Caco-2 (cell line): Measurements from ENCODE around the gene FMNL3. TPM values are rescaled to one million over a fixed set of nuclear protein-coding genes. Genes with fewer than 3 reads are reported as not detected.

Experiments
- BruUV-seq: library from RNA; stranded (reverse); fragments of 400-500 nt; replicated peaks from 2 replicates; lab custom pipeline; 2021; lab: Mats Ljungman, UMichigan
- CTCF ChIA-PET: fragments of 300-600 bp; sonication (Branson Sonifier 250); formaldehyde crosslinking; loops from one replicate; lab custom pipeline; 2022; ENCODE audit warnings: antibody characterized with exemption; lab: Charles Lee
- POLR2A ChIA-PET: fragments of 300-600 bp; sonication (Branson Sonifier 250); formaldehyde crosslinking; loops from one replicate; lab custom pipeline; 2022; ENCODE audit warnings: antibody characterized with exemption; lab: Charles Lee
- DNase-seq, 2 experiments: peaks; one replicate each; pipeline versions ENCODE4 v3.0.0 to v3.0.0-alpha.2; 2020 to 2022
- H3K27me3 ChIP-seq: replicated peaks from 2 replicates; pipeline ENCODE4 v1.6.0; 2011; ENCODE audit warnings: low read length; ENCODE audit not compliant: control insufficient read depth, insufficient read depth
- H3K36me3 ChIP-seq: 2 replicates; pipeline ENCODE4 v1.5.1; 2011; ENCODE audit warnings: low read length; ENCODE audit not compliant: control insufficient read depth, insufficient read depth
- H3K4me1 ChIP-seq: fragments of 250-450 bp; sonication (Bioruptor Pico); 2 replicates; pipeline ENCODE4 v1.5.1; 2020; ENCODE audit warnings: mild to moderate bottlenecking
- H3K4me3 ChIP-seq: 2 replicates; pipeline ENCODE4 v1.5.1; 2011; ENCODE audit warnings: low read depth, mild to moderate bottlenecking, control low read depth, low read length
- H3K9me3 ChIP-seq: fragments of 250-450 bp; sonication (Bioruptor Pico); 2 replicates; pipeline ENCODE4 v1.5.1; 2020; ENCODE audit warnings: mild to moderate bottlenecking, moderate library complexity
- H3K27ac Mint-ChIP-seq: one replicate; pipeline ENCODE4 v1.8.0; 2022; ENCODE audit warnings: mixed read lengths; ENCODE audit not compliant: unreplicated experiment
- H3K27me3 Mint-ChIP-seq: one replicate; pipeline ENCODE4 v1.8.0; 2022; ENCODE audit warnings: mixed read lengths; ENCODE audit not compliant: insufficient read depth, unreplicated experiment
- H3K36me3 Mint-ChIP-seq: one replicate; pipeline ENCODE4 v1.8.0; 2022; ENCODE audit warnings: mild to moderate bottlenecking, mixed read lengths; ENCODE audit not compliant: insufficient read depth, unreplicated experiment
- H3K4me1 Mint-ChIP-seq: one replicate; pipeline ENCODE4 v1.8.0; 2022; ENCODE audit warnings: low read depth, mixed read lengths; ENCODE audit not compliant: unreplicated experiment
- H3K4me3 Mint-ChIP-seq: one replicate; pipeline ENCODE4 v1.8.0; 2022; ENCODE audit warnings: mild to moderate bottlenecking, moderate library complexity, mixed read lengths; ENCODE audit not compliant: unreplicated experiment
- H3K9me3 Mint-ChIP-seq: one replicate; pipeline ENCODE4 v1.8.0; 2022; ENCODE audit warnings: mixed read lengths; ENCODE audit not compliant: unreplicated experiment
- intact Hi-C: fragments of 100-400 bp; cut with micrococcal nuclease; formaldehyde crosslinking; loops from one replicate; pipeline ENCODE4 v1.10.0; 2022; ENCODE audit not compliant: unreplicated experiment
- total RNA-seq: library from RNA; stranded (reverse); gene quantifications from 2 replicates; pipeline ENCODE4 v1.2.3, GENCODE V29; 2022
- TF ChIP-seq, protein P1 (sequence below), 2 experiments: fragments of 200-600 bp in 1 of 2; IDR thresholded peaks; 1 replicate in 1 of 2; 2 replicates in 1 of 2; pipeline versions ENCODE4 v1.5.1 to v1.8.0; 2011 to 2022; ENCODE audit warnings: antibody characterized with exemption in 1 of 2, control low read depth in 1 of 2, inconsistent platforms in 1 of 2, low read depth in 1 of 2, low read length in 1 of 2, mild to moderate bottlenecking in 1 of 2, moderate library complexity in 1 of 2; ENCODE audit not compliant: insufficient read depth in 1 of 2, severe bottlenecking in 1 of 2, unreplicated experiment in 1 of 2

Gene FMNL3
- total RNA-seq, 1 experiment from 2014 or later = 10.7 TPM

DNA sequence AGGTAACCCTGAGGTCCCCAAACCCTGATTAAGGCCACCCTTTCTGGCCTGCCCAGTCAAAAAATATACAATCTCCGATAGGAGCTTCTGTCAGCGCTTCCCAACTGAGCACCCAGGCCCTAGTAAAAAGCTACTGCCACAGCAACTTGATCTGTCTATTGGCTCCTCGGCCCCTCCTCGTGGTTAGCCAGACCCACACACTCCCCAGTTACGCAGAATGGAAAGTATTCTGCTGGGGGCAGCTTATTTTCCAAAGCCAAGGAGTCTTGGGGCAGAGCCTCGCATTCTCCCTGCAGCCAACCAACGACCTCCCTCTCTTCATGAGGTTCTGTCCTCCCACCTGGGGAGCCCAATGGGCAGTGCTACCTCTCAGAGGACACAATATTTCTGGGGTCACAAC, 32.1 kb downstream of the FMNL3 start:
- Histone ChIP-seq H3K36me3 (no peaks in the 10 kb centered on the region), H3K9me3 (no peaks in the 10 kb centered on the region), H3K27me3 (no peaks in the 10 kb centered on the region), H3K4me3 (no peak overlapping the region), H3K4me1 (no peaks in the 10 kb centered on the region)
- intact Hi-C loops = no loop called here
- Mint-ChIP-seq H3K9me3 (no peaks in the 10 kb centered on the region), H3K27ac (no peak overlapping the region), H3K36me3 (no peaks in the 10 kb centered on the region), H3K27me3 (no peaks in the 10 kb centered on the region), H3K4me3 (no peak overlapping the region), H3K4me1 (no peaks in the 10 kb centered on the region)
- TF ChIP-seq, protein P1, sequence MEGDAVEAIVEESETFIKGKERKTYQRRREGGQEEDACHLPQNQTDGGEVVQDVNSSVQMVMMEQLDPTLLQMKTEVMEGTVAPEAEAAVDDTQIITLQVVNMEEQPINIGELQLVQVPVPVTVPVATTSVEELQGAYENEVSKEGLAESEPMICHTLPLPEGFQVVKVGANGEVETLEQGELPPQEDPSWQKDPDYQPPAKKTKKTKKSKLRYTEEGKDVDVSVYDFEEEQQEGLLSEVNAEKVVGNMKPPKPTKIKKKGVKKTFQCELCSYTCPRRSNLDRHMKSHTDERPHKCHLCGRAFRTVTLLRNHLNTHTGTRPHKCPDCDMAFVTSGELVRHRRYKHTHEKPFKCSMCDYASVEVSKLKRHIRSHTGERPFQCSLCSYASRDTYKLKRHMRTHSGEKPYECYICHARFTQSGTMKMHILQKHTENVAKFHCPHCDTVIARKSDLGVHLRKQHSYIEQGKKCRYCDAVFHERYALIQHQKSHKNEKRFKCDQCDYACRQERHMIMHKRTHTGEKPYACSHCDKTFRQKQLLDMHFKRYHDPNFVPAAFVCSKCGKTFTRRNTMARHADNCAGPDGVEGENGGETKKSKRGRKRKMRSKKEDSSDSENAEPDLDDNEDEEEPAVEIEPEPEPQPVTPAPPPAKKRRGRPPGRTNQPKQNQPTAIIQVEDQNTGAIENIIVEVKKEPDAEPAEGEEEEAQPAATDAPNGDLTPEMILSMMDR (IDR thresholded peaks at IDR 0.05; ENCODE audit: insufficient read depth in 1 of 2, low read depth in 1 of 2, low read length in 1 of 2, severe bottlenecking in 1 of 2, unreplicated experiment in 1 of 2) = no peak
- ChIA-PET POLR2A (interaction anchor here (1.0 kb wide), 1 partner anchor 66 kb away, joined by 3 read pairs; no protein-coding TSS in a partner anchor), CTCF (interaction anchor here (1.9 kb wide), 1 partner anchor 66 kb away, joined by 6 read pairs; the partner anchor contains the start of gene TMBIM6)
- BruUV-seq = no TSS peak
- DNase-seq = no peak

DNA sequence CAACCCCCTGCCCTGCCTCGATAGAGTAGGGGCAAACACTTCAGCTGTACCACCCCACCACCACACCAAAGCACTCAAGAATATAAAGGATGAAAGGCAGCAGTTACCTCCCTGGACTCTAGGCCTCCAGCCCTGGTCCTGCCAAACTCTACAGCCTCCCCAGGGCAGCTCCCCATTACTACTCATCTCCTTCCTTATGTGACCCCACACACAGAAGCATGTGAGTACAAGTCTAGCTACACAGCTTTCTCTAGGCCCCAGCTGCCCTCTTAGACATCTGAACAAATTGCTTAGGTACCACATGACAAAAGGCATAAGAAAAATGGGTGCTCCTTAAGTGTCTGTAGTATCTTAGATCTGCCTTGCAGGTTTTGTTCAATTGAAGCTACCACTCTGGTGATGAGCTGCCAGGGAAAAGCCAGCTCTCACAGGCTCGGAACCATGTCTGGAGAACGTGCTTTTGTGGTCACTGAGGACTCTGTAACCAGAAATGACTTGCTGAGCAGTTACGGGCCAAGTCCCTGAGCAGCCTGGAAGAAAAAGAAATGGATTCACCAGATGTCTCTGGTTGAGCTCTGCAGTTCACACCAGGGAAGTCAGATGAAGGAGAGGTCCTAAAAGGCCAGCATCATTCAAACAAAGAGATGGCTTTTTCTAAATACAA, 32.8 kb downstream of the FMNL3 start:
- intact Hi-C loops = no loop called here
- Histone ChIP-seq H3K4me3 (no peak overlapping the region), H3K9me3 (no peaks in the 10 kb centered on the region), H3K4me1 (no peaks in the 10 kb centered on the region), H3K27me3 (no peaks in the 10 kb centered on the region), H3K36me3 (no peaks in the 10 kb centered on the region)
- no peaks in the 10 kb centered on the region for H3K36me3 Mint-ChIP-seq
- no peaks in the 10 kb centered on the region for H3K4me1 Mint-ChIP-seq
- TF ChIP-seq, protein P1 (IDR thresholded peaks at IDR 0.05; ENCODE audit: insufficient read depth in 1 of 2, low read depth in 1 of 2, low read length in 1 of 2, severe bottlenecking in 1 of 2, unreplicated experiment in 1 of 2) = no peak
- ChIA-PET CTCF (interaction anchor here (1.9 kb wide), 1 partner anchor 67 kb away, joined by 6 read pairs; the partner anchor contains the start of gene TMBIM6), POLR2A (interaction anchor here (1.0 kb wide), 1 partner anchor 67 kb away, joined by 3 read pairs; no protein-coding TSS in a partner anchor)
- no peaks in the 10 kb centered on the region for H3K27me3 Mint-ChIP-seq
- H3K27ac Mint-ChIP-seq = no peak overlapping the region
- H3K4me3 Mint-ChIP-seq = no peak overlapping the region
- DNase-seq = no peak
- no peaks in the 10 kb centered on the region for H3K9me3 Mint-ChIP-seq
- BruUV-seq = no TSS peak

DNA sequence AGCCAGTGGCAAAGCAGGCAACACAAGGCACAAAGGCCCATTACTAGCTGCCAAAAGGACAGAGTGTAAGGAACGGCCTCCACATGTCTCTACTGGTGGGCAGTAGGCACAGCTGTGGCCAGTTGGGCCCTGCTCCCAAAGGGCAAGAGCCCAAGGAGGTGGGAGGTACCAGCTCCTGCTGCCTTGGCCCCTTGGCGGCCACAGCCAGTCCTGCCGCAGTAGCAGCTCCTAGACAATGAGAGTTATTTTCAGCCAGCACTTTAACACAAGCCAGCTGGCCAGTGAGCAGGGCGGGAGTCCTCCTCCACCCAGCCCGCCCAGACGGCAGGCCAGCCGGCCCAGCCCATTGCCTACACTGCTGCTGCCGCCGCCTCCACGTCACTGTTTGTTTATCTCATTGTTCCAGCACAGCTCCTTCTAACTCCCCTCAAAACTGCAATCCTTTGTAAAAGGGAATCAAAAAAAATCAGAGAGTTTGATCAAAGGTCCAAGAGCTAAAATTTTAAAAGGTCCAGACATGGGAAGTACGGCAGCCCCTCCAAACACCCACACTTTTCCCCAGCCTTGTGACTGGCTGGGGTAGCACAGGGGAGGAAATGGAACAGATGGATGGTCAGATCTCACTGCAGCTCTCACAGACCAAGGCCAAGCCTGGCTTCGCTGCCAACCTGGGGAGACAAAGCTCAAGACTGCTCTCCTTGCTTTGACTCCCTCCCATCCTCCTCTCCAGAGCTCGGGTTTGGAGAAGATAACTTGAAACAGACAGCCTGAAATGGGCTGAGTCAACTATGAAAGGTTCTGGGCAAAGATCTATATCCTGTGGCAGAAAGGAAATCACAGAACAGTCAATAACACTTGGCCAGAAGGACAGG, 33.5 kb downstream of the FMNL3 start:
- peak in 1 of 2 experiments; percentile 24 for DNase-seq
- TF ChIP-seq, protein P1 (IDR thresholded peaks at IDR 0.05; ENCODE audit: insufficient read depth in 1 of 2, low read depth in 1 of 2, low read length in 1 of 2, severe bottlenecking in 1 of 2, unreplicated experiment in 1 of 2) = no peak
- BruUV-seq = no TSS peak
- no peaks in the 10 kb centered on the region for H3K4me1 Mint-ChIP-seq
- no peak overlapping the region for H3K4me3 ChIP-seq
- H3K9me3 Mint-ChIP-seq = no peaks in the 10 kb centered on the region
- H3K36me3 ChIP-seq = no peaks in the 10 kb centered on the region
- intact Hi-C loops = no loop called here
- H3K36me3 Mint-ChIP-seq = no peaks in the 10 kb centered on the region
- H3K27ac Mint-ChIP-seq = no peak overlapping the region
- no peak overlapping the region for H3K4me3 Mint-ChIP-seq
- H3K9me3 ChIP-seq = no peaks in the 10 kb centered on the region
- H3K27me3 ChIP-seq = no peaks in the 10 kb centered on the region
- ChIA-PET CTCF (interaction anchor here (0.6 to 1.3 kb wide), 3 partner anchors 9 to 73 kb away, joined by 3 read pairs; partner anchors contain the start of gene PRPF40B), POLR2A (interaction anchor here (0.6 kb wide), 1 partner anchor 96 kb away, joined by 3 read pairs; no protein-coding TSS in a partner anchor)
- H3K4me1 ChIP-seq = no peaks in the 10 kb centered on the region
- H3K27me3 Mint-ChIP-seq = no peaks in the 10 kb centered on the region
